ENCODE data around the gene CD22. TPM values are rescaled to one million over a fixed set of nuclear protein-coding genes. Genes with fewer than 3 reads are reported as not detected.

CD22 gene
- total RNA-seq, 1 donor from 2014 or later: 15.8 TPM

DNA sequence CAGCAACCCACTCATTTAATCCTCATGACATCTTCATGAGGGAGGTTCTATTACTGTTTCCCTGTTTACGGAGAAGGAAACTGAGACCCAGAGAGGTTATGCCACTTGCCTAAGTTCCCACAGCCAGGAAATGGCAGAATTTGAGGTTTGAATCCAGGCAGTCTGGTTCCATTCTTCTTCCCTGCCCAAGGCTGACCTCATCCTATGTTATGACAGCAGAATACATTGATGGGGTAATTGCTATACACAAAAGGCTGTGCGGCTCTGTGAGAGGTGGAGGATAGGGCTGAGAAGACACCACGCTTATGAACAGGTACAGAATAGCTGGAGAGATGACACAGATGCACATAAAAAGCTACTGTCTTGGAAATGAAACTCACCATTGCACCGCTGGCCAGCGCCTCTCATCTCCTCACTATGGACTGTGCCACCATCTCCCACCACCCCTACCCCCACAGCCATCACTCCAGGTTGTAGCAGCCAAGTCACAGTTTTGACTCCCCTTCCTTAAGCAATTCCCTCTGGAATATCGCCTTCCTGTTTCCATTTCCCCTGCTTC lies 25.6 kb upstream of the CD22 start:
- Histone ChIP-seq H3K27ac (no peak overlapping the region), H3K4me1 (no peaks in the 10 kb centered on the region), H3K9me3 (no peaks in the 10 kb centered on the region), H3K27me3 (no peaks in the 10 kb centered on the region), H3K36me3 (no peaks in the 10 kb centered on the region), H3K4me3 (no peak overlapping the region)
- TF ChIP-seq, protein P1, sequence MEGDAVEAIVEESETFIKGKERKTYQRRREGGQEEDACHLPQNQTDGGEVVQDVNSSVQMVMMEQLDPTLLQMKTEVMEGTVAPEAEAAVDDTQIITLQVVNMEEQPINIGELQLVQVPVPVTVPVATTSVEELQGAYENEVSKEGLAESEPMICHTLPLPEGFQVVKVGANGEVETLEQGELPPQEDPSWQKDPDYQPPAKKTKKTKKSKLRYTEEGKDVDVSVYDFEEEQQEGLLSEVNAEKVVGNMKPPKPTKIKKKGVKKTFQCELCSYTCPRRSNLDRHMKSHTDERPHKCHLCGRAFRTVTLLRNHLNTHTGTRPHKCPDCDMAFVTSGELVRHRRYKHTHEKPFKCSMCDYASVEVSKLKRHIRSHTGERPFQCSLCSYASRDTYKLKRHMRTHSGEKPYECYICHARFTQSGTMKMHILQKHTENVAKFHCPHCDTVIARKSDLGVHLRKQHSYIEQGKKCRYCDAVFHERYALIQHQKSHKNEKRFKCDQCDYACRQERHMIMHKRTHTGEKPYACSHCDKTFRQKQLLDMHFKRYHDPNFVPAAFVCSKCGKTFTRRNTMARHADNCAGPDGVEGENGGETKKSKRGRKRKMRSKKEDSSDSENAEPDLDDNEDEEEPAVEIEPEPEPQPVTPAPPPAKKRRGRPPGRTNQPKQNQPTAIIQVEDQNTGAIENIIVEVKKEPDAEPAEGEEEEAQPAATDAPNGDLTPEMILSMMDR (IDR thresholded peaks at IDR 0.05): no peak
- DNase-seq (no peak), ATAC-seq (no peak)
- intact Hi-C loops (cut with DNase I): no loop called here

GRCh38 chr19:35304036-35304435 lies 25.0 kb upstream of the CD22 start:
- no peaks in the 10 kb centered on the region for H3K4me1 ChIP-seq
- no peaks in the 10 kb centered on the region for H3K36me3 ChIP-seq
- ATAC-seq (no peak), DNase-seq (no peak)
- no peak overlapping the region for H3K4me3 ChIP-seq
- no peaks in the 10 kb centered on the region for H3K27me3 ChIP-seq
- TF ChIP-seq, protein P1 (IDR thresholded peaks at IDR 0.05): no peak
- no peak overlapping the region for H3K27ac ChIP-seq
- intact Hi-C loops (cut with DNase I): no loop called here
- no peaks in the 10 kb centered on the region for H3K9me3 ChIP-seq

DNA sequence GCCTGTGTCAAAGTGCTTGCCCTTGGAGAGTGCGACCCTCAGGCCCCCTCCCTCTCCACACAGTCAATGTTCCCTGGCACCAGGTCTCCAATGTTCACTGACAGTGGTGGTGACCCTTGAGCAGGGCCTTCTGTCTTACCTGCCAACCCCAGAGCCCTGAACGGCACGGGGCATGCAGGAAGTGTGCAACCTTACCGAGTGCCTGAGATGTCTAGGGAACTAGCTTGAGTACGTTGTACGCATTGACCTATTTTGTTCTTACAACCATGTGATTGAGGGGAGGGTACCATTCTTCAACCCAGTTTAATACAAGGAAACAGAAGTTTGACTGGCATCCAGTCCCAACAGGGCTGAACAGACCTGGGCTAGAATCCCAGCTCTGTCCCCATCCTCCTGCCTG lies 23.8 kb upstream of the CD22 start:
- Histone ChIP-seq H3K27me3 (no peaks in the 10 kb centered on the region), H3K4me3 (no peak overlapping the region), H3K9me3 (no peaks in the 10 kb centered on the region), H3K27ac (no peak overlapping the region), H3K36me3 (no peaks in the 10 kb centered on the region), H3K4me1 (no peaks in the 10 kb centered on the region)
- intact Hi-C loops (cut with DNase I): no loop called here
- DNase-seq (no peak), ATAC-seq (no peak)
- TF ChIP-seq, protein P1 (IDR thresholded peaks at IDR 0.05): no peak

GRCh38 chr19:35306473-35307246 lies 22.3 kb upstream of the CD22 start:
- TF ChIP-seq, protein P1 (IDR thresholded peaks at IDR 0.05): peak; percentile 14
- no peak for DNase-seq
- H3K4me1 ChIP-seq: no peaks in the 10 kb centered on the region
- H3K9me3 ChIP-seq: no peaks in the 10 kb centered on the region
- intact Hi-C loops (cut with DNase I): no loop called here
- H3K27me3 ChIP-seq: no peaks in the 10 kb centered on the region
- no peak overlapping the region for H3K4me3 ChIP-seq
- ATAC-seq: no peak
- no peaks in the 10 kb centered on the region for H3K36me3 ChIP-seq
- H3K27ac ChIP-seq: no peak overlapping the region

DNA sequence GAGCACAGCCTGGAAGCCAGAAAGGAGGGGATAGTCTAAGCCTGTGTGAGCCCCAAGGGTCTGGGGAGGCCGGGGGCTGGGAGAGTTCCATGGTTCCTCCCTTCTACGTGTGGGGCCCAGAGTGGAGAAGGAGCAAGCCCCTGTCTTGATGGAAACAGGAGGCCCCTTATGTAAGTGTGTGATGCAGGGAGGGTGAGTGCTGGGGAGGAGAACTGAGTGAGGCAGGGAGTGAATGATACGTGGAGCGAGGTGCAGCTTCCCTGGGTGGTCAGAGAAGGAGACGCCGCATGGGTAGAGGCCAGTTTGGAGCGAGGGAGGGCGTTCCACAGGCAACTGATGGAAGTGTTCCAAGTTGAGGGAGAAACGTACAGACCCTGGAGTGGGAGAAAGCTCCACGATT lies 21.1 kb upstream of the CD22 start:
- H3K27ac ChIP-seq: no peak overlapping the region
- H3K36me3 ChIP-seq: no peaks in the 10 kb centered on the region
- intact Hi-C loops (cut with DNase I): no loop called here
- no peaks in the 10 kb centered on the region for H3K27me3 ChIP-seq
- ATAC-seq: no peak
- H3K4me1 ChIP-seq: no peaks in the 10 kb centered on the region
- DNase-seq: no peak
- no peak overlapping the region for H3K4me3 ChIP-seq
- H3K9me3 ChIP-seq: no peaks in the 10 kb centered on the region
- TF ChIP-seq, protein P1 (IDR thresholded peaks at IDR 0.05): no peak

Data from upper lobe of right lung (tissue), 1 donor.